H9 (cell line): ENCODE results near the gene GPR107. TPM values are rescaled to one million over a fixed set of nuclear protein-coding genes. Genes with fewer than 3 reads are reported as not detected.

Source experiments
- DNase-seq: peaks from one replicate; pipeline ENCODE4 v3.0.0-alpha.2; 2017
- H2AFZ ChIP-seq: one replicate; pipeline ENCODE4 v1.6.1; 2013; ENCODE audit warnings: mild to moderate bottlenecking, low read length, control low read depth, moderate library complexity
- H2AK5ac ChIP-seq: 2 replicates; pipeline ENCODE4 v1.6.1; 2013; ENCODE audit warnings: low read length, control low read depth, mixed read lengths; ENCODE audit not compliant: insufficient read length
- H2BK120ac ChIP-seq: one replicate; pipeline ENCODE4 v1.6.1; 2013; ENCODE audit warnings: low read depth, mild to moderate bottlenecking, low read length, control low read depth, inconsistent platforms; ENCODE audit not compliant: poor library complexity, severe bottlenecking
- H2BK12ac ChIP-seq: 2 replicates; pipeline ENCODE4 v1.6.1; 2013; ENCODE audit warnings: low read length, control low read depth, mixed read lengths, low read depth; ENCODE audit not compliant: insufficient read length
- H2BK15ac ChIP-seq: 2 replicates; pipeline ENCODE4 v1.6.1; 2013; ENCODE audit warnings: low read depth, low read length, control low read depth
- H2BK20ac ChIP-seq: one replicate; pipeline ENCODE4 v1.6.1; 2013; ENCODE audit warnings: low read depth, mild to moderate bottlenecking, low read length, control low read depth, inconsistent platforms; ENCODE audit not compliant: poor library complexity, severe bottlenecking
- H2BK5ac ChIP-seq: 2 replicates; pipeline ENCODE4 v1.6.1; 2013; ENCODE audit warnings: low read length, control low read depth, mixed read lengths; ENCODE audit not compliant: insufficient read length
- H3K14ac ChIP-seq: 2 replicates; pipeline ENCODE4 v1.6.1; 2013; ENCODE audit warnings: low read length, control low read depth; ENCODE audit not compliant: insufficient read depth
- H3K18ac ChIP-seq: 2 replicates; pipeline ENCODE4 v1.6.1; 2013; ENCODE audit warnings: low read depth, mild to moderate bottlenecking, mixed read lengths, low read length, control low read depth; ENCODE audit not compliant: insufficient read length
- H3K23ac ChIP-seq: 2 replicates; pipeline ENCODE4 v1.6.1; 2013; ENCODE audit warnings: low read length, control low read depth, mixed read lengths, low read depth; ENCODE audit not compliant: insufficient read length
- H3K23me2 ChIP-seq: 2 replicates; pipeline ENCODE4 v1.6.1; 2013; ENCODE audit warnings: low read depth, mild to moderate bottlenecking, mixed read lengths, low read length, control low read depth; ENCODE audit not compliant: insufficient read length, poor library complexity, severe bottlenecking
- H3K27ac ChIP-seq: 2 replicates; pipeline ENCODE4 v1.5.1; 2013; ENCODE audit warnings: low read length, control low read depth, mixed read lengths, low read depth; ENCODE audit not compliant: insufficient read length
- H3K27me3 ChIP-seq: 2 replicates; pipeline ENCODE4 v1.6.1; 2013; ENCODE audit warnings: low read length, control low read depth, inconsistent platforms; ENCODE audit not compliant: insufficient read depth
- H3K4ac ChIP-seq: 2 replicates; pipeline ENCODE4 v1.6.1; 2013; ENCODE audit warnings: low read depth, mild to moderate bottlenecking, control low read depth, inconsistent platforms, low read length, moderate library complexity
- H3K4me1 ChIP-seq: 2 replicates; pipeline ENCODE4 v1.6.1; 2013; ENCODE audit warnings: low read length, control low read depth, inconsistent platforms; ENCODE audit not compliant: insufficient read depth
- H3K4me2 ChIP-seq: 2 replicates; pipeline ENCODE4 v1.6.1; 2013; ENCODE audit warnings: low read length, control low read depth, mixed read lengths; ENCODE audit not compliant: insufficient read length, insufficient read depth
- H3K56ac ChIP-seq: 2 replicates; pipeline ENCODE4 v1.6.1; 2013; ENCODE audit warnings: low read depth, mild to moderate bottlenecking, mixed read lengths, low read length, control low read depth; ENCODE audit not compliant: insufficient read length
- H3K79me1 ChIP-seq: 2 replicates; pipeline ENCODE4 v1.6.1; 2013; ENCODE audit warnings: low read depth, mild to moderate bottlenecking, moderate library complexity, low read length, control low read depth, inconsistent platforms; ENCODE audit not compliant: insufficient read depth, poor library complexity, severe bottlenecking
- H3K79me2 ChIP-seq: 2 replicates; pipeline ENCODE4 v1.6.1; 2013; ENCODE audit warnings: low read length, control low read depth, inconsistent platforms; ENCODE audit not compliant: insufficient read depth
- H3K9ac ChIP-seq: 2 replicates; pipeline ENCODE4 v1.6.1; 2013; ENCODE audit warnings: low read length, control low read depth, mixed read lengths; ENCODE audit not compliant: insufficient read length; ENCODE audit errors: extremely low read depth
- H3K9me3 ChIP-seq: one replicate; pipeline ENCODE4 v1.6.1; 2013; ENCODE audit warnings: low read depth, low read length, inconsistent platforms; ENCODE audit not compliant: control insufficient read depth
- H3T11ph ChIP-seq: one replicate; pipeline ENCODE4 v1.6.1; 2013; ENCODE audit warnings: mild to moderate bottlenecking, low read length, control low read depth, inconsistent platforms
- H4K20me1 ChIP-seq: one replicate; pipeline ENCODE4 v1.6.1; 2013; ENCODE audit not compliant: control insufficient read depth, insufficient read length, insufficient read depth
- H4K5ac ChIP-seq: 2 replicates; pipeline ENCODE4 v1.6.1; 2013; ENCODE audit warnings: low read depth, mild to moderate bottlenecking, mixed read lengths, low read length, control low read depth; ENCODE audit not compliant: insufficient read length
- H4K8ac ChIP-seq: replicated peaks from 2 replicates; pipeline ENCODE4 v1.6.1; 2013; ENCODE audit warnings: low read length, control low read depth, mixed read lengths, low read depth; ENCODE audit not compliant: insufficient read length
- H4K91ac ChIP-seq: 2 replicates; pipeline ENCODE4 v1.6.1; 2013; ENCODE audit warnings: low read depth, mild to moderate bottlenecking, moderate library complexity, mixed read lengths, low read length, control low read depth; ENCODE audit not compliant: insufficient read length
- H3K27ac Mint-ChIP-seq, 3 experiments: 2 replicates in 2 of 3; 3 replicates in 1 of 3; pipeline ENCODE4 v1.8.0; 2020 to 2021; ENCODE audit warnings: mixed read lengths in 3 of 3, mild to moderate bottlenecking in 1 of 3, moderate library complexity in 1 of 3
- H3K27me3 Mint-ChIP-seq: 2 replicates; pipeline ENCODE4 v1.8.0; 2021; ENCODE audit warnings: low read depth, mild to moderate bottlenecking, moderate library complexity, mixed read lengths
- H3K36me3 Mint-ChIP-seq, 3 experiments: 2 replicates in 2 of 3; 3 replicates in 1 of 3; pipeline ENCODE4 v1.8.0; 2020 to 2021; ENCODE audit warnings: low read depth in 3 of 3, mixed read lengths in 3 of 3; ENCODE audit not compliant: insufficient read depth in 1 of 3
- H3K4me1 Mint-ChIP-seq, 2 experiments: 2 replicates each; pipeline ENCODE4 v1.8.0; 2020; ENCODE audit warnings: mixed read lengths in 2 of 2
- H3K4me3 Mint-ChIP-seq, 2 experiments: 2 replicates in 1 of 2; 3 replicates in 1 of 2; pipeline ENCODE4 v1.8.0; 2020 to 2021; ENCODE audit warnings: mild to moderate bottlenecking in 2 of 2, mixed read lengths in 2 of 2, moderate library complexity in 1 of 2
- H3K9me3 Mint-ChIP-seq, 2 experiments: 2 replicates in 1 of 2; 3 replicates in 1 of 2; pipeline ENCODE4 v1.8.0; 2020; ENCODE audit warnings: mild to moderate bottlenecking in 2 of 2, mixed read lengths in 2 of 2, moderate library complexity in 1 of 2
- WGBS: extraction: QIAGEN DNeasy Blood & Tissue Kit; methylation state at CpG from one replicate; pipeline ENCODE4 v1.1.7; 2013; ENCODE audit warnings: missing lambda C conversion rate, low lambda C conversion rate, mixed read lengths; ENCODE audit not compliant: insufficient read length; ENCODE audit errors: extremely low coverage; 5-methylcytosine and 5-hydroxymethylcytosine counted together
- total RNA-seq: library from RNA; stranded (reverse); gene quantifications from 2 replicates; pipeline ENCODE4 v1.2.1, GENCODE V29; 2021
- TF ChIP-seq, protein P1 (sequence below): fragments of 200-600 bp; sonication (generic); conservative IDR thresholded peaks from 3 replicates; pipeline ENCODE4 v1.8.0; 2021; ENCODE audit warnings: antibody characterized with exemption, mild to moderate bottlenecking

Gene GPR107
- total RNA-seq, 1 experiment from 2014 or later, result 38.0 TPM

DNA sequence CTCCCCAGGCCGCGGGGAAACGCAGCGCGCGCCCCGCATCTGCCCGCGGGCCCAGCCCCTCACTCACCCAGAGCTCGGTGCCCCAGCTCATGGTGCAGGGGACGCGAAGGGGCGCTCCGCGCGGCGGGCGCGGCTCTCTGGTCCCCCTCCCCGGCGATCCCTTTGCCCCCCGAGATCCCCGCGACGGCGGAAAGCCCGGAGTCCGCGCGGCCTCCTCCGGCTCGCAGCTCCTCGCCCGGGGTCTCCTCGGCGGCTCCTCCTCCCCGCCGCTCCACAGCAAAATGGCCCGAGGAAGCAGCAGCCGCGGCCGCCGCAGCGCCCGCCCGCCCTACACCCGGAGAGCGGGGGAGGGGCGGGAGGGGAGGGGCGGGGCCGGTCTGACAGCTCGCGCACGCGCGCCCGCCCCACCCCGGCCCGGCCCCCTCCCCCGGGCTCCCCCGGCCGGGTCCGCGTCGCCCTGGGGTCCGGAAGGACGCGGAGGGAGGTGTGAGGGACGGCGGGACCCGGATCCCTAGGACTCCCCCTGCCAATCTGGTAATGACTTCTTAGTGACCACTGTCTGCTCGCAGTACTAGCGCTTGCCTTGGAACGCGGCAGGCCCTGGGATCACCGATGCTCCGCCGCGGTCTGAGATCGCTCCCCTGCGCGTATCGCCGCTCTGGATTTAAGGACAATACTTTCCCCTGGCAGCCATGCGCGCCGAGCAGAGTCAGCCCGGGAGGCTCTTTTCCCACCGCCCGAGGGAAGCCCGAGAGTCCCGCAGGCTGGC is 10.6 kb upstream of the GPR107 start, which contains the start of gene FNBP1:
Gene FNBP1 (minus strand): TSS at position 305 of the 769 bp plus-strand sequence. CDS start 214 bp downstream, at position 91.
- no peak within 1 kb of the TSS for H3K23ac ChIP-seq
- TF ChIP-seq, protein P1, sequence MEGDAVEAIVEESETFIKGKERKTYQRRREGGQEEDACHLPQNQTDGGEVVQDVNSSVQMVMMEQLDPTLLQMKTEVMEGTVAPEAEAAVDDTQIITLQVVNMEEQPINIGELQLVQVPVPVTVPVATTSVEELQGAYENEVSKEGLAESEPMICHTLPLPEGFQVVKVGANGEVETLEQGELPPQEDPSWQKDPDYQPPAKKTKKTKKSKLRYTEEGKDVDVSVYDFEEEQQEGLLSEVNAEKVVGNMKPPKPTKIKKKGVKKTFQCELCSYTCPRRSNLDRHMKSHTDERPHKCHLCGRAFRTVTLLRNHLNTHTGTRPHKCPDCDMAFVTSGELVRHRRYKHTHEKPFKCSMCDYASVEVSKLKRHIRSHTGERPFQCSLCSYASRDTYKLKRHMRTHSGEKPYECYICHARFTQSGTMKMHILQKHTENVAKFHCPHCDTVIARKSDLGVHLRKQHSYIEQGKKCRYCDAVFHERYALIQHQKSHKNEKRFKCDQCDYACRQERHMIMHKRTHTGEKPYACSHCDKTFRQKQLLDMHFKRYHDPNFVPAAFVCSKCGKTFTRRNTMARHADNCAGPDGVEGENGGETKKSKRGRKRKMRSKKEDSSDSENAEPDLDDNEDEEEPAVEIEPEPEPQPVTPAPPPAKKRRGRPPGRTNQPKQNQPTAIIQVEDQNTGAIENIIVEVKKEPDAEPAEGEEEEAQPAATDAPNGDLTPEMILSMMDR, result no peak
- no peaks in the 10 kb centered on the region for H3K4me1 ChIP-seq
- H3K9me3 Mint-ChIP-seq, result peaks cover 2 to 3% of the 10 kb centered on the region in 2 experiments; a peak in 3 of 5 replicates
- H3K23me2 ChIP-seq, result peaks cover 14% of the 10 kb centered on the region
- H3K9ac ChIP-seq, result peak within 1 kb of the TSS; percentile 72
- H2BK15ac ChIP-seq, result no peak within 1 kb of the TSS
- no peak within 1 kb of the TSS for H4K5ac ChIP-seq
- H2BK5ac ChIP-seq, result no peak within 1 kb of the TSS
- no peak within 1 kb of the TSS for H4K8ac ChIP-seq
- H4K91ac ChIP-seq, result no peak within 1 kb of the TSS
- H3K27me3 Mint-ChIP-seq, result peaks cover 28% of the 10 kb centered on the region
- peak within 1 kb of the TSS; percentile 49 for H3K18ac ChIP-seq
- no peaks in the 10 kb centered on the region; the same call in 1 of the 2 replicates for H3K27me3 ChIP-seq
- no peaks in the 10 kb centered on the region for H3K79me1 ChIP-seq
- no peak within 1 kb of the TSS for H3K27ac ChIP-seq
- no peak within 1 kb of the TSS for H3T11ph ChIP-seq
- DNase-seq, result peak; percentile 87
- no peak within 1 kb of the TSS for H2BK12ac ChIP-seq
- no CpG with 5 or more reads among the region's 92 CpGs for WGBS
- H3K4me1 Mint-ChIP-seq, result peaks cover 21 to 29% of the 10 kb centered on the region in 2 experiments
- peak within 1 kb of the TSS; percentile 100 for H3K4me2 ChIP-seq
- no peak within 1 kb of the TSS for H2AK5ac ChIP-seq
- H2BK20ac ChIP-seq, result no peak within 1 kb of the TSS
- no peaks in the 10 kb centered on the region for H3K9me3 ChIP-seq
- no peak within 1 kb of the TSS for H3K56ac ChIP-seq
- H4K20me1 ChIP-seq, result no peaks in the 10 kb centered on the region
- peak within 1 kb of the TSS in 2 of 3 experiments; percentile 49 to 94; a peak in 3 of 7 replicates for H3K27ac Mint-ChIP-seq
- peak within 1 kb of the TSS; percentile 42; the same call in 1 of the 2 replicates for H3K14ac ChIP-seq
- H3K4me3 Mint-ChIP-seq, result peak within 1 kb of the TSS; percentile 96 to 98
- no peak within 1 kb of the TSS for H3K4ac ChIP-seq
- no peak within 1 kb of the TSS for H2BK120ac ChIP-seq
- no peak within 1 kb of the TSS for H2AFZ ChIP-seq
- no peaks in the 10 kb centered on the region; the same call in 1 of the 2 replicates for H3K79me2 ChIP-seq
- H3K36me3 Mint-ChIP-seq, result peaks cover 0 to 3% (median 2%) of the 10 kb centered on the region in 3 experiments; a peak in 2 of 7 replicates
